Right lung (tissue), 5 donors: Measurements from ENCODE around the gene CEP128. TPM values are rescaled to one million over a fixed set of nuclear protein-coding genes. Genes with fewer than 3 reads are reported as not detected.

ENCODE experiments used
- DNase-seq, 2 donors: peaks; one replicate each; pipeline ENCODE4 v3.0.0-alpha.2; 2013
- polyA plus RNA-seq, 5 donors: library from polyadenylated mRNA; unstranded; fragments of 120-200 nt; gene quantifications; one replicate each; pipeline versions ENCODE4 v1.2.1 to v1.2.3, GENCODE V29; 2013; ENCODE audit warnings: inconsistent platforms in 1 of 5, low replicate concordance in 1 of 5; ENCODE audit not compliant: insufficient read length in 5 of 5, insufficient read depth in 1 of 5

The CEP128 gene
- polyA plus RNA-seq, 5 donors, result 4.7 to 9.3 (median 7.7) TPM

GRCh38 chr14:80615831-80616230 lies 325.7 kb downstream of the CEP128 start:
- no peak for DNase-seq

- no peak for DNase-seq
These were observed 332.5 kb downstream of the CEP128 start for GRCh38 chr14:80609055-80609454.

- DNase-seq, result no peak
These were observed 333.0 kb downstream of the CEP128 start for GRCh38 chr14:80608563-80608962.

- no peak for DNase-seq
These were observed 333.9 kb downstream of the CEP128 start for GRCh38 chr14:80607430-80608190.

- DNase-seq, result no peak
These were observed 335.2 kb downstream of the CEP128 start for GRCh38 chr14:80606347-80606772.

- DNase-seq, result no peak
These were observed 336.0 kb downstream of the CEP128 start for GRCh38 chr14:80605536-80605935.

GRCh38 chr14:80602946-80603345 lies 338.6 kb downstream of the CEP128 start:
- no peak for DNase-seq

- peak in 1 of 2 donors; percentile 6 for DNase-seq
These were observed 354.3 kb downstream of the CEP128 start for GRCh38 chr14:80587096-80587724.

- no peak for DNase-seq
These were observed 355.4 kb downstream of the CEP128 start for GRCh38 chr14:80586131-80586530.

GRCh38 chr14:80585506-80585835 lies 356.1 kb downstream of the CEP128 start:
- DNase-seq, result no peak

- no peak for DNase-seq
These were observed 356.6 kb downstream of the CEP128 start for GRCh38 chr14:80584744-80585505.

GRCh38 chr14:80577599-80577998 lies 363.9 kb downstream of the CEP128 start:
- no peak for DNase-seq

- no peak for DNase-seq
These were observed 365.1 kb downstream of the CEP128 start for GRCh38 chr14:80576401-80576800.

GRCh38 chr14:80575763-80576162 lies 365.8 kb downstream of the CEP128 start:
- no peak for DNase-seq

- DNase-seq, result no peak
These were observed 368.9 kb downstream of the CEP128 start for GRCh38 chr14:80572666-80573065.

- no peak for DNase-seq
These were observed 370.6 kb downstream of the CEP128 start for GRCh38 chr14:80570930-80571298.

- no peak for DNase-seq
These were observed 373.5 kb downstream of the CEP128 start for GRCh38 chr14:80567905-80568536.

GRCh38 chr14:80565001-80565400 lies 376.5 kb downstream of the CEP128 start:
- no peak for DNase-seq

GRCh38 chr14:80564051-80564450 lies 377.5 kb downstream of the CEP128 start:
- DNase-seq, result no peak

- DNase-seq, result no peak
These were observed 380.5 kb downstream of the CEP128 start for GRCh38 chr14:80560800-80561657.

- DNase-seq, result no peak
These were observed 387.4 kb downstream of the CEP128 start for GRCh38 chr14:80554139-80554538.
